Inferior parietal cortex (tissue), 1 donor: Measurements from ENCODE around the gene GIMAP1.
A peak's percentile ranks its signal among the peaks of the same experiment; 100 is the strongest.
"Not testable (repeated sequence)": the region's sequence is repeated elsewhere in the genome, so short reads cannot be mapped to it uniquely, and the experiment has no call there.

Source experiments
- DNase-seq: peaks from one replicate; pipeline ENCODE4 v3.0.0-alpha.2; 2016; ENCODE audit errors: extremely low spot score

Gene GIMAP1

GRCh38 chr7:150716368-150716767 lies at the start of gene GIMAP1:
GIMAP1 (plus strand) TSS chr7:150716613; CDS start chr7:150719048, 2,435 bp downstream.
- DNase-seq: no peak

GRCh38 chr7:150668472-150668911 lies 47.9 kb upstream of the GIMAP1 start:
- no peak for DNase-seq

GRCh38 chr7:150668977-150669376 lies 47.4 kb upstream of the GIMAP1 start:
- no peak for DNase-seq

- DNase-seq: not testable (repeated sequence)
These were observed 44.4 kb upstream of the GIMAP1 start for GRCh38 chr7:150671798-150672585.

- no peak for DNase-seq
These were observed 40.7 kb upstream of the GIMAP1 start for GRCh38 chr7:150675714-150676113.

- not testable (repeated sequence) for DNase-seq
These were observed 40.1 kb upstream of the GIMAP1 start for GRCh38 chr7:150676276-150676675.

GRCh38 chr7:150676854-150677253 lies 39.6 kb upstream of the GIMAP1 start:
- not testable (repeated sequence) for DNase-seq

GRCh38 chr7:150678601-150679000 lies 37.8 kb upstream of the GIMAP1 start:
- DNase-seq: not testable (repeated sequence)

- not testable (repeated sequence) for DNase-seq
These were observed 36.0 kb upstream of the GIMAP1 start for GRCh38 chr7:150680364-150680763.

- DNase-seq: peak; percentile 38
These were observed 31.0 kb upstream of the GIMAP1 start, which contains the start of gene GIMAP2 for GRCh38 chr7:150685219-150686029. GIMAP2 (plus strand) TSS chr7:150685706; CDS start chr7:150687060, 1,354 bp downstream.

- DNase-seq: peak; percentile 15
These were observed 30.3 kb upstream of the GIMAP1 start for GRCh38 chr7:150686030-150686631.

GRCh38 chr7:150688630-150689029 lies 27.8 kb upstream of the GIMAP1 start:
- DNase-seq: no peak

- DNase-seq: no peak
These were observed 20.8 kb upstream of the GIMAP1 start for GRCh38 chr7:150695654-150696053.

GRCh38 chr7:150703209-150703608 lies 13.2 kb upstream of the GIMAP1 start:
- DNase-seq: no peak

GRCh38 chr7:150715293-150715692 lies 1.1 kb upstream of the GIMAP1 start:
- no peak for DNase-seq

GRCh38 chr7:150715738-150716137 lies 675 bp upstream of the GIMAP1 start:
- no peak for DNase-seq

- no peak for DNase-seq
These were observed 526 bp downstream of the GIMAP1 start for GRCh38 chr7:150716939-150717338.

- DNase-seq: no peak
These were observed 1.5 kb downstream of the GIMAP1 start for GRCh38 chr7:150717814-150718420.

GRCh38 chr7:150719436-150719835 lies 3.0 kb downstream of the GIMAP1 start:
- DNase-seq: no peak

GRCh38 chr7:150719960-150720891 lies 3.8 kb downstream of the GIMAP1 start:
- DNase-seq: no peak

- no peak for DNase-seq
These were observed 5.6 kb downstream of the GIMAP1 start for GRCh38 chr7:150721970-150722373.
